Tibial nerve (tissue), 3 donors: ENCODE measurements around the gene SPOCK3.

ENCODE experiments used
- POLR2A ChIP-seq, 2 donors: fragments of 450-650 bp; IDR thresholded peaks; one replicate each; pipeline ENCODE4 v1.6.1; 2017; ENCODE audit warnings: antibody characterized with exemption in 2 of 2, mild to moderate bottlenecking in 2 of 2, moderate library complexity in 2 of 2
- TF ChIP-seq, protein P1 (sequence below), 5 experiments: fragments of 200-600 bp in 3 of 5; fragments of 450-650 bp in 2 of 5; sonication (generic) in 3 of 5; IDR thresholded peaks; one replicate each; pipeline ENCODE4 v1.5.1; 2016 to 2019; ENCODE audit warnings: antibody characterized with exemption in 5 of 5, mild to moderate bottlenecking in 3 of 5, moderate library complexity in 2 of 5

DNA sequence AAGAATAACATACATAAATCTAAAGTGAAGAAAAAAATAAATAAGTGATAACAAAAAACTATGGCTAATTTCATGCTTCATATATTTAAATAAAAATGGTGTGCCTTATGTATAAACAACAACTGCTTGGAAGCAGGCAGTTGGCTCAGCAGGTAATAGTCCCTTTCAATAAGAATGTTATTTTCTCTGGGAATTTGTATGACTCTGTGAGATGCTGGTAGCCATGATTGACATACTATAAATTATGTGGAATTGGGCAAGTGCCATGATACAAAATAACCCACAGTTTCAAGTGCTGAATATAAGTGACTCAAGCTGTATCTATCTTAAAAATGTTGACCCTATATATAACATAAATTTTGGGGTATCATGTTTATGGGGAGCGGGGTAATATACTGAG, 546.5 kb downstream of the SPOCK3 start:
- TF ChIP-seq, protein P1, sequence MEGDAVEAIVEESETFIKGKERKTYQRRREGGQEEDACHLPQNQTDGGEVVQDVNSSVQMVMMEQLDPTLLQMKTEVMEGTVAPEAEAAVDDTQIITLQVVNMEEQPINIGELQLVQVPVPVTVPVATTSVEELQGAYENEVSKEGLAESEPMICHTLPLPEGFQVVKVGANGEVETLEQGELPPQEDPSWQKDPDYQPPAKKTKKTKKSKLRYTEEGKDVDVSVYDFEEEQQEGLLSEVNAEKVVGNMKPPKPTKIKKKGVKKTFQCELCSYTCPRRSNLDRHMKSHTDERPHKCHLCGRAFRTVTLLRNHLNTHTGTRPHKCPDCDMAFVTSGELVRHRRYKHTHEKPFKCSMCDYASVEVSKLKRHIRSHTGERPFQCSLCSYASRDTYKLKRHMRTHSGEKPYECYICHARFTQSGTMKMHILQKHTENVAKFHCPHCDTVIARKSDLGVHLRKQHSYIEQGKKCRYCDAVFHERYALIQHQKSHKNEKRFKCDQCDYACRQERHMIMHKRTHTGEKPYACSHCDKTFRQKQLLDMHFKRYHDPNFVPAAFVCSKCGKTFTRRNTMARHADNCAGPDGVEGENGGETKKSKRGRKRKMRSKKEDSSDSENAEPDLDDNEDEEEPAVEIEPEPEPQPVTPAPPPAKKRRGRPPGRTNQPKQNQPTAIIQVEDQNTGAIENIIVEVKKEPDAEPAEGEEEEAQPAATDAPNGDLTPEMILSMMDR (IDR thresholded peaks at IDR 0.05) = no peak
- no peak for TF ChIP-seq POLR2A (IDR thresholded peaks at IDR 0.05)
